ENCODE measurements around the gene PACS1.
A peak's percentile ranks its signal among the peaks of the same experiment; 100 is the strongest.

Gene PACS1

DNA sequence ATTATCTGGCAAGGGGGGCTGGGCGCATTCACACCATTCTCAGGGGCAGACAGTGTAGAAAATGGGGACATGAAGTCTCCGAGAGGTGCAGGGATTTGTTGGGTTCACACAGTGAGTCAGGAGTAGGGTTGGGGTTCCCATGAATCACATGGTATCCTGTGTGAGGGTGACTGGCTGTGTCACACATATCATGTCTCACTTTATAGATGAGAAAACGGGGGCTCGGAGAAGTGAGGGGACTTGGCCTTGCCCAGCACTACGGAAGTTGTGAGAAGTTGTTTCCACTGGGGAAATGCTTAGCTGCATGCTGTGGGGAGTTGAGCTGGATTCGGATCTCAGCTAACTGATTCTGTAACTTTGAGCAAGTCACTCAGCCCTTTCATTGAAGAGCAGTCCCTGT is 25.3 kb upstream of the PACS1 start:
- no peak for TF ChIP-seq EZH2phosphoT487 (IDR thresholded peaks at IDR 0.05; ENCODE audit: low read depth)
- TF ChIP-seq, protein P1, sequence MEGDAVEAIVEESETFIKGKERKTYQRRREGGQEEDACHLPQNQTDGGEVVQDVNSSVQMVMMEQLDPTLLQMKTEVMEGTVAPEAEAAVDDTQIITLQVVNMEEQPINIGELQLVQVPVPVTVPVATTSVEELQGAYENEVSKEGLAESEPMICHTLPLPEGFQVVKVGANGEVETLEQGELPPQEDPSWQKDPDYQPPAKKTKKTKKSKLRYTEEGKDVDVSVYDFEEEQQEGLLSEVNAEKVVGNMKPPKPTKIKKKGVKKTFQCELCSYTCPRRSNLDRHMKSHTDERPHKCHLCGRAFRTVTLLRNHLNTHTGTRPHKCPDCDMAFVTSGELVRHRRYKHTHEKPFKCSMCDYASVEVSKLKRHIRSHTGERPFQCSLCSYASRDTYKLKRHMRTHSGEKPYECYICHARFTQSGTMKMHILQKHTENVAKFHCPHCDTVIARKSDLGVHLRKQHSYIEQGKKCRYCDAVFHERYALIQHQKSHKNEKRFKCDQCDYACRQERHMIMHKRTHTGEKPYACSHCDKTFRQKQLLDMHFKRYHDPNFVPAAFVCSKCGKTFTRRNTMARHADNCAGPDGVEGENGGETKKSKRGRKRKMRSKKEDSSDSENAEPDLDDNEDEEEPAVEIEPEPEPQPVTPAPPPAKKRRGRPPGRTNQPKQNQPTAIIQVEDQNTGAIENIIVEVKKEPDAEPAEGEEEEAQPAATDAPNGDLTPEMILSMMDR (IDR thresholded peaks at IDR 0.05; ENCODE audit: low read depth, low read length): no peak
- Histone ChIP-seq H3K79me2 (ENCODE audit: low read length) (no peaks in the 10 kb centered on the region), H2AFZ (ENCODE audit: low read depth, low read length) (peak overlapping the region; percentile 69), H3K4me1 (ENCODE audit: low read length) (peaks cover 11% of the 10 kb centered on the region; the same call in 1 of the 2 replicates), H4K20me1 (ENCODE audit: insufficient read depth, low read length) (no peaks in the 10 kb centered on the region), H3K27me3 (ENCODE audit: low read depth, low read length) (no peaks in the 10 kb centered on the region), H3K4me2 (ENCODE audit: low read length) (peak overlapping the region; percentile 72), H3K4me3 (ENCODE audit: low read length) (peak overlapping the region; percentile 64), H3K9ac (ENCODE audit: low read length) (no peak overlapping the region), H3K27ac (ENCODE audit: low read length) (no peak overlapping the region), H3K9me3 (ENCODE audit: insufficient read depth, low read length) (no peaks in the 10 kb centered on the region), H3K36me3 (replicated peaks; ENCODE audit: low read depth, low read length) (no peaks in the 10 kb centered on the region)

DNA sequence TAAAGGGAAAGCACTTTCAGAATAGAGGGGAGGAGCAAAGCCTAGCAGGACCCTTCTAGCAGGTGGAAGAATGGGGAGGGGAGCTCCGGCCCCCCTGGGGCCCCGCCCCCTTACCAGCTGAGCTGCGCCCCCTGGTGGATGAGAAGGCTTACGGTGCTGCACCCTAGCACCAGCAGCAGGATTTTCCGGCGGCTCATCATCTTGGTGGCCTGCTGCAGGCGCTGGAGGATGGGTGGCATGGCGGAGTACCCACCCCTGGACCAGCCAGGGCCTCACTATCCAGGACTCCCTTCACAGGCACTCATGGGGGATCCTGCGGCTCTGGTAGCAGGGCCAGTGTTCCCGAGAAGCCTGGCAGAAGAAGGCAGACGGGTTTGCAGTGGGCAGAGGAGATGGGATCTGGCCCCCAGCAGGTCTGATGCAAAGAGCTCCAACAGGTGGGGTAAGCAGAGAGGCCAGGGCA is 24.9 kb upstream of the PACS1 start:
- peak overlapping the region; percentile 69 for H2AFZ ChIP-seq (ENCODE audit: low read depth, low read length)
- H3K79me2 ChIP-seq (ENCODE audit: low read length): no peaks in the 10 kb centered on the region
- H3K4me1 ChIP-seq (ENCODE audit: low read length): peaks cover 11% of the 10 kb centered on the region; the same call in 1 of the 2 replicates
- H3K4me2 ChIP-seq (ENCODE audit: low read length): peak overlapping the region; percentile 72
- H3K9ac ChIP-seq (ENCODE audit: low read length): no peak overlapping the region
- no peaks in the 10 kb centered on the region for H3K27me3 ChIP-seq (ENCODE audit: low read depth, low read length)
- no peaks in the 10 kb centered on the region for H4K20me1 ChIP-seq (ENCODE audit: insufficient read depth, low read length)
- H3K36me3 ChIP-seq (replicated peaks; ENCODE audit: low read depth, low read length): no peaks in the 10 kb centered on the region
- no peak overlapping the region for H3K27ac ChIP-seq (ENCODE audit: low read length)
- peak overlapping the region; percentile 64 for H3K4me3 ChIP-seq (ENCODE audit: low read length)
- TF ChIP-seq, protein P1 (IDR thresholded peaks at IDR 0.05; ENCODE audit: low read depth, low read length): peak; percentile 98
- no peak for TF ChIP-seq EZH2phosphoT487 (IDR thresholded peaks at IDR 0.05; ENCODE audit: low read depth)
- H3K9me3 ChIP-seq (ENCODE audit: insufficient read depth, low read length): no peaks in the 10 kb centered on the region

DNA sequence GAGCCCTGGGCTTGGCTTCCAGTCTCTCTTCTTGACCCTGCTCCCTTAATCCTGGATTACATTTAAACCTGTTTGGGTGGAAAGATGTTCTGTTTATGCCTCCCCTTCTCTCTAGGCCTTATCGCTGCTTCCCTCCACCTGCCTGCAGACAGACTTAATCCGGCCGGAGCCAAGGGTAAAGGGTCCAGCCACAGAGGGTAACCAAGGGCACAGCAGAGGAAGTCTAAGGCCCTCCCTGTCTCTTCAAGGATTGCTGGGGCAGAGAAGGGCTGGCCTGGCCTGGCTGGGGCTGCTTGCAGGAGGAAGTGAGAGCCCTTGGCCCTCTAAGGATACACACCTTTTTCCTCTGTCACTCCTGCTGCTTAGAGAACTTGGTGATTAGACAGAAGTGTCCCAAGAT is 23.2 kb upstream of the PACS1 start:
- Histone ChIP-seq H3K27me3 (ENCODE audit: low read depth, low read length) (no peaks in the 10 kb centered on the region), H3K79me2 (ENCODE audit: low read length) (no peaks in the 10 kb centered on the region; the same call in 1 of the 2 replicates), H3K4me3 (ENCODE audit: low read length) (no peak overlapping the region), H3K36me3 (replicated peaks; ENCODE audit: low read depth, low read length) (no peaks in the 10 kb centered on the region), H3K4me1 (ENCODE audit: low read length) (peaks cover 21% of the 10 kb centered on the region), H4K20me1 (ENCODE audit: insufficient read depth, low read length) (no peaks in the 10 kb centered on the region), H2AFZ (ENCODE audit: low read depth, low read length) (no peak overlapping the region), H3K4me2 (ENCODE audit: low read length) (no peak overlapping the region), H3K9me3 (ENCODE audit: insufficient read depth, low read length) (no peaks in the 10 kb centered on the region), H3K9ac (ENCODE audit: low read length) (no peak overlapping the region), H3K27ac (ENCODE audit: low read length) (no peak overlapping the region)
- no peak for TF ChIP-seq EZH2phosphoT487 (IDR thresholded peaks at IDR 0.05; ENCODE audit: low read depth)
- TF ChIP-seq, protein P1 (IDR thresholded peaks at IDR 0.05; ENCODE audit: low read depth, low read length): no peak

DNA sequence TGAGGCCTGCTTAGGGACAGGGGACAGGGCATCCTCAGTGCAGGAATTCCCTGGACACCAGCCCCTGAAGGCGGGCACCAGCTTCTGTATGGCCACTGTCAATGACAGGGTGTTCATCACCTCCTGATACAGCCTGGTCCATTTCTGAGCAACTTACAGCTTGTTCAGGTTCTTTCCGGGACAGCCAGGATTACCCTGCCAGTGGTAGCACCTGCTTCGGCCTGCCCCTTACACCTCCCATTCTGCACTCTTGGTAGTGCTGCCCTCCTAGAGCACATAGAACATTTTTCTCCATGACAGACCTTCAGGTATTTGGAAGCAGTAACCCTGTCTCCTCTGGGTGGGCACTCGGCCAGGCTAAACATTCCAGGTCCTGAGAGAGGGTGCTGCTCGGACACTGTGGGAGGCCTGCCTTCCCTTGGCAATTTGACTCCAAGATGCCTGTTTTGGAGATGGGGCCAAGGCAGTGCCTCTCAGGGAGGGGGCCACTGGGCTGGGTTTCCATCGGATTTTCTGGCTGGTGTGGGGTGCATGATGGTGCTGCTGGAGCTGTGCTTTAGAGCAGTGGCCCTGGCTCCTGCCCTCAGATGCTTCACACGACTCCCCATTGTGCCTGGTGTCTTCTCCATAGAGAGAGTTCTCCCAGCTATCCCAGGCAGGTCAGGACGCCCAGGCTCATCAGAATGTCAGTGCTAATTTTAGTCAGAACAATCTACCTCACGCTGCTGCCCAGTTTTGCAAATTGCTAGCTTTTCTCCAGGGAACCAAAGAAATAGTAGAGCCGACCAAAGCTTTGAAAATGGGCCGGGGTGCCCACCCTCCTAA is 22.3 kb upstream of the PACS1 start:
- Histone ChIP-seq H2AFZ (ENCODE audit: low read depth, low read length) (no peak overlapping the region), H3K9ac (ENCODE audit: low read length) (no peak overlapping the region), H3K27ac (ENCODE audit: low read length) (no peak overlapping the region), H3K27me3 (ENCODE audit: low read depth, low read length) (no peaks in the 10 kb centered on the region), H3K79me2 (ENCODE audit: low read length) (peaks cover 6% of the 10 kb centered on the region), H3K36me3 (replicated peaks; ENCODE audit: low read depth, low read length) (peaks cover 2% of the 10 kb centered on the region), H3K4me2 (ENCODE audit: low read length) (no peak overlapping the region), H3K4me3 (ENCODE audit: low read length) (no peak overlapping the region), H3K4me1 (ENCODE audit: low read length) (peaks cover 21% of the 10 kb centered on the region), H3K9me3 (ENCODE audit: insufficient read depth, low read length) (no peaks in the 10 kb centered on the region), H4K20me1 (ENCODE audit: insufficient read depth, low read length) (no peaks in the 10 kb centered on the region)
- TF ChIP-seq, protein P1 (IDR thresholded peaks at IDR 0.05; ENCODE audit: low read depth, low read length): no peak
- no peak for TF ChIP-seq EZH2phosphoT487 (IDR thresholded peaks at IDR 0.05; ENCODE audit: low read depth)
